Measurements from ENCODE around the gene LHFPL6.

DNA sequence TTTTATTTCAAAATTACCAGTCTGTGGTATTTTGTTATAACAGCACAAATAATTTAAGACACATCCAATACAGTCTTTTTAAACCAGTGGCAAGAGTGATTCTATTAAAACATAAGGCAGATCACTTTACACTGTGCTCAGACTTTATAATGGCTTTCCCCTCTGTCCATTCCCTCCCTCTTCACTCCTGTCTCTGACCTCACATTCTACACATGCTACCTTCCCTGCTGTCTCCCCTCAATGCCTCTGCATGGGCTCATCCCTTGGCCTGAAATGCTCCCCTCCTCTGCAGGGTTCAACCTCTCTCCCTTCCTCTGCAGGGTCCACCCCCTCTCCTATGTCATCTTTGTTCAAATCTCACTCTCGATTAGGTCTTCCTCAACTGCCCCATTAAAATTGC is 170.8 kb downstream of the LHFPL6 start:
- TF ChIP-seq NCOR1 (IDR thresholded peaks at IDR 0.05) (no peak), HDGF (IDR thresholded peaks at IDR 0.05) (no peak), JUN (IDR thresholded peaks at IDR 0.05; ENCODE audit: borderline replicate concordance, low read depth, low read length) (no peak), JUN (CRISPR knock-in tag; IDR thresholded peaks at IDR 0.05; ENCODE audit: borderline replicate concordance) (no peak), TCF3 (CRISPR knock-in tag; IDR thresholded peaks at IDR 0.05) (no peak), ZFP1 (CRISPR knock-in tag; IDR thresholded peaks at IDR 0.05) (no peak), POLR2AphosphoS5 (IDR thresholded peaks at IDR 0.05; ENCODE audit: control insufficient read depth, insufficient read depth, low read depth, low read length) (no peak), HSF4 (CRISPR knock-in tag; IDR thresholded peaks at IDR 0.05; ENCODE audit: borderline replicate concordance) (no peak), POLR2A (conservative IDR thresholded peaks at IDR 0.05) (no peak), ARID1B (IDR thresholded peaks at IDR 0.05) (no peak), KLF10 (CRISPR knock-in tag; IDR thresholded peaks at IDR 0.05) (no peak), SIX5 (IDR thresholded peaks at IDR 0.05; ENCODE audit: borderline replicate concordance in 1 of 2, insufficient read depth in 1 of 2, low read depth in 1 of 2, low read length in 2 of 2) (no peak), ZSCAN29 (IDR thresholded peaks at IDR 0.05) (no peak)
- TF ChIP-seq, protein P1, sequence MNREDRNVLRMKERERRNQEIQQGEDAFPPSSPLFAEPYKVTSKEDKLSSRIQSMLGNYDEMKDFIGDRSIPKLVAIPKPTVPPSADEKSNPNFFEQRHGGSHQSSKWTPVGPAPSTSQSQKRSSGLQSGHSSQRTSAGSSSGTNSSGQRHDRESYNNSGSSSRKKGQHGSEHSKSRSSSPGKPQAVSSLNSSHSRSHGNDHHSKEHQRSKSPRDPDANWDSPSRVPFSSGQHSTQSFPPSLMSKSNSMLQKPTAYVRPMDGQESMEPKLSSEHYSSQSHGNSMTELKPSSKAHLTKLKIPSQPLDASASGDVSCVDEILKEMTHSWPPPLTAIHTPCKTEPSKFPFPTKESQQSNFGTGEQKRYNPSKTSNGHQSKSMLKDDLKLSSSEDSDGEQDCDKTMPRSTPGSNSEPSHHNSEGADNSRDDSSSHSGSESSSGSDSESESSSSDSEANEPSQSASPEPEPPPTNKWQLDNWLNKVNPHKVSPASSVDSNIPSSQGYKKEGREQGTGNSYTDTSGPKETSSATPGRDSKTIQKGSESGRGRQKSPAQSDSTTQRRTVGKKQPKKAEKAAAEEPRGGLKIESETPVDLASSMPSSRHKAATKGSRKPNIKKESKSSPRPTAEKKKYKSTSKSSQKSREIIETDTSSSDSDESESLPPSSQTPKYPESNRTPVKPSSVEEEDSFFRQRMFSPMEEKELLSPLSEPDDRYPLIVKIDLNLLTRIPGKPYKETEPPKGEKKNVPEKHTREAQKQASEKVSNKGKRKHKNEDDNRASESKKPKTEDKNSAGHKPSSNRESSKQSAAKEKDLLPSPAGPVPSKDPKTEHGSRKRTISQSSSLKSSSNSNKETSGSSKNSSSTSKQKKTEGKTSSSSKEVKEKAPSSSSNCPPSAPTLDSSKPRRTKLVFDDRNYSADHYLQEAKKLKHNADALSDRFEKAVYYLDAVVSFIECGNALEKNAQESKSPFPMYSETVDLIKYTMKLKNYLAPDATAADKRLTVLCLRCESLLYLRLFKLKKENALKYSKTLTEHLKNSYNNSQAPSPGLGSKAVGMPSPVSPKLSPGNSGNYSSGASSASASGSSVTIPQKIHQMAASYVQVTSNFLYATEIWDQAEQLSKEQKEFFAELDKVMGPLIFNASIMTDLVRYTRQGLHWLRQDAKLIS (CRISPR knock-in tag; IDR thresholded peaks at IDR 0.05), result no peak
- TF ChIP-seq, protein P2, sequence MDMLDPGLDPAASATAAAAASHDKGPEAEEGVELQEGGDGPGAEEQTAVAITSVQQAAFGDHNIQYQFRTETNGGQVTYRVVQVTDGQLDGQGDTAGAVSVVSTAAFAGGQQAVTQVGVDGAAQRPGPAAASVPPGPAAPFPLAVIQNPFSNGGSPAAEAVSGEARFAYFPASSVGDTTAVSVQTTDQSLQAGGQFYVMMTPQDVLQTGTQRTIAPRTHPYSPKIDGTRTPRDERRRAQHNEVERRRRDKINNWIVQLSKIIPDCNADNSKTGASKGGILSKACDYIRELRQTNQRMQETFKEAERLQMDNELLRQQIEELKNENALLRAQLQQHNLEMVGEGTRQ (CRISPR knock-in tag; IDR thresholded peaks at IDR 0.05), result no peak
